Left lung (tissue), 10 donors: ENCODE results near the gene SVIL. TPM values are rescaled to one million over a fixed set of nuclear protein-coding genes. Genes with fewer than 3 reads are reported as not detected.
"Not testable (repeated sequence)": the region's sequence is repeated elsewhere in the genome, so short reads cannot be mapped to it uniquely, and the experiment has no call there.

Source experiments
- ATAC-seq: fragments of 200-7000 bp; cut with Tn5 transposase; one replicate; pipeline ENCODE4 v1.9.1; 2020; ENCODE audit warnings: moderate library complexity
- DNase-seq, 4 donors: peaks; one replicate each; pipeline ENCODE4 v3.0.0-alpha.2; 2013 to 2020
- H3K27ac ChIP-seq, 2 donors: fragments of 200-600 bp; sonication (generic) in 1 of 2; one replicate each; pipeline versions ENCODE4 v1.5.0 to v1.8.0; 2020 to 2021
- H3K27me3 ChIP-seq, 2 donors: fragments of 200-600 bp; sonication (generic) in 1 of 2; one replicate each; pipeline versions ENCODE4 v1.5.0 to v1.8.0; 2020 to 2021
- H3K36me3 ChIP-seq, 2 donors: fragments of 200-600 bp; sonication (generic) in 1 of 2; one replicate each; pipeline versions ENCODE4 v1.5.0 to v1.8.0; 2020 to 2021
- H3K4me1 ChIP-seq, 2 donors: fragments of 200-600 bp; one replicate each; pipeline ENCODE4 v1.8.0; 2021
- H3K4me3 ChIP-seq, 2 donors: fragments of 200-600 bp; sonication (generic) in 1 of 2; one replicate each; pipeline versions ENCODE4 v1.5.0 to v1.8.0; 2020 to 2021; ENCODE audit warnings: mild to moderate bottlenecking in 1 of 2
- H3K9me3 ChIP-seq, 2 donors: fragments of 200-600 bp; sonication (generic) in 1 of 2; one replicate each; pipeline versions ENCODE4 v1.5.0 to v1.8.0; 2020 to 2021
- intact Hi-C, 2 donors: fragments of 100-400 bp; cut with DNase I; formaldehyde crosslinking; loops; one replicate each; pipeline versions ENCODE4 v1.11.2 to v1.14.2; 2022
- polyA plus RNA-seq, 6 donors: library from polyadenylated mRNA; unstranded; fragments of 120-200 nt; gene quantifications; one replicate each; pipeline ENCODE4 v1.2.1, GENCODE V29; 2013; ENCODE audit not compliant: insufficient read length in 6 of 6
- total RNA-seq, 2 donors: library from RNA; stranded (reverse); fragmentation: NEBNext Ultra II Directional; extraction: Animal tissue kit (Norgen Biotek cat#: 25700); gene quantifications; one replicate each; pipeline ENCODE4 v1.2.1, GENCODE V29; 2021
- TF ChIP-seq, protein P1 (sequence below), 2 donors: fragments of 200-600 bp; sonication (generic) in 1 of 2; IDR thresholded peaks; one replicate each; pipeline versions ENCODE4 v1.5.0 to v1.8.0; 2021; ENCODE audit warnings: antibody characterized with exemption in 2 of 2
- donor health status: DM: no; HTN: yes; CAD: no.
- donor health status: DM: no; HTN: no; CAD: no.

The SVIL gene
- total and polyA plus RNA-seq, 8 donors = 49.3 to 103 (median 54.9) TPM

DNA sequence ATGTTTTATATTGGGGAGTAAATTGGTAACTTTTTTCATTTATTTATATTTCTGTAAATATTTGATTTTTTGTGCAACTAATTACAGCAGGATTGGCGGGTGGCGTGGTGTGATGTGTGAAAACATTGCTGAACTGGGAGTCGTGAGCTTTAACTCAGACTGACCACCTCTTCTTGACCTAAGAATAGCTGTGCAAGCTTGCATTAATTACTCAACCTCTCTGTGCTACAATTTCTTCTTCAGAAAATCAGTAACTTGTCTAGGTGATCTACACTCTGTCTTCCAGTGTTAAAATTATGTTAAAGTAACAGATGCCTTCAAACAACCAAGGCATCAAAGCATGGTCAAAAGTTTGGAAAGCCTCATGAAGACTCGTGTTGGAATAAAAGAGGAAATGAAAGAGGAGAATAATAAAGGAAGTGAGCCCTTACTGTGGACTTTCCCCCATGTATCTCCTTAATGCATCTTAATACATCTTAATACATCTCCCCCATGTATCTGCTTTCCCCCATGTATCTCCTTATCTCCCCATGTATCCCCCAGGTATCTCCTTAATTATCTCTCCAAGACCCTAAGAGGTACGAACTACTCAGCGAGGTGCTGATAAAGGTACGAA, 71.2 kb downstream of the SVIL start:
- Histone ChIP-seq H3K4me3 (no peak overlapping the region), H3K9me3 (no peaks in the 10 kb centered on the region), H3K36me3 (peaks cover 0 to 32% of the 10 kb centered on the region in 2 donors), H3K4me1 (peaks cover 0 to 10% of the 10 kb centered on the region in 2 donors), H3K27me3 (no peaks in the 10 kb centered on the region), H3K27ac (no peak overlapping the region)
- intact Hi-C loops = no loop called here
- DNase-seq (no peak), ATAC-seq (no peak)
- TF ChIP-seq, protein P1, sequence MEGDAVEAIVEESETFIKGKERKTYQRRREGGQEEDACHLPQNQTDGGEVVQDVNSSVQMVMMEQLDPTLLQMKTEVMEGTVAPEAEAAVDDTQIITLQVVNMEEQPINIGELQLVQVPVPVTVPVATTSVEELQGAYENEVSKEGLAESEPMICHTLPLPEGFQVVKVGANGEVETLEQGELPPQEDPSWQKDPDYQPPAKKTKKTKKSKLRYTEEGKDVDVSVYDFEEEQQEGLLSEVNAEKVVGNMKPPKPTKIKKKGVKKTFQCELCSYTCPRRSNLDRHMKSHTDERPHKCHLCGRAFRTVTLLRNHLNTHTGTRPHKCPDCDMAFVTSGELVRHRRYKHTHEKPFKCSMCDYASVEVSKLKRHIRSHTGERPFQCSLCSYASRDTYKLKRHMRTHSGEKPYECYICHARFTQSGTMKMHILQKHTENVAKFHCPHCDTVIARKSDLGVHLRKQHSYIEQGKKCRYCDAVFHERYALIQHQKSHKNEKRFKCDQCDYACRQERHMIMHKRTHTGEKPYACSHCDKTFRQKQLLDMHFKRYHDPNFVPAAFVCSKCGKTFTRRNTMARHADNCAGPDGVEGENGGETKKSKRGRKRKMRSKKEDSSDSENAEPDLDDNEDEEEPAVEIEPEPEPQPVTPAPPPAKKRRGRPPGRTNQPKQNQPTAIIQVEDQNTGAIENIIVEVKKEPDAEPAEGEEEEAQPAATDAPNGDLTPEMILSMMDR (IDR thresholded peaks at IDR 0.05) = no peak

DNA sequence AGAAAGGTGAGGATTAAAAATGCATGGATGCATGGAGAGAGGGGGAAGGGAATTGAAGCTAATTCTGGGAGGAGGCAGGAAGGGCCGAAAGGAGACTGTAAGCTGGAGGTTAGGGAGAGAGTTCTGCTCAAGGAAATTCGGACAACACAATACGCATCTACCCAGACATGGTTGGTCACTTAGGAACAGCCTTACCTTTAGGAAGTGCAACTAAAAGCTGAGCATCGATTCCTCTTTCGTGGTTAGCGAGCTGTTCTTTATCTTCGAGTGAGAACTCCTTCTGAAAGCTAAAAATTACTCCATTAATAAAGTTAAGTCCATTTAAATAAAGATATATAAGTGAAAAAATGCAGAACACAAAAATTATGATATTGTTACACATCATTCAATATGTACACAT, 71.8 kb downstream of the SVIL start:
- DNase-seq, ATAC-seq, intact Hi-C loops, H3K27me3 ChIP-seq, H3K27ac ChIP-seq, H3K9me3 ChIP-seq, H3K4me3 ChIP-seq: not testable (repeated sequence)
- H3K36me3 ChIP-seq = peaks cover 0 to 32% of the 10 kb centered on the region in 2 donors
- peaks cover 0 to 10% of the 10 kb centered on the region in 2 donors for H3K4me1 ChIP-seq

DNA sequence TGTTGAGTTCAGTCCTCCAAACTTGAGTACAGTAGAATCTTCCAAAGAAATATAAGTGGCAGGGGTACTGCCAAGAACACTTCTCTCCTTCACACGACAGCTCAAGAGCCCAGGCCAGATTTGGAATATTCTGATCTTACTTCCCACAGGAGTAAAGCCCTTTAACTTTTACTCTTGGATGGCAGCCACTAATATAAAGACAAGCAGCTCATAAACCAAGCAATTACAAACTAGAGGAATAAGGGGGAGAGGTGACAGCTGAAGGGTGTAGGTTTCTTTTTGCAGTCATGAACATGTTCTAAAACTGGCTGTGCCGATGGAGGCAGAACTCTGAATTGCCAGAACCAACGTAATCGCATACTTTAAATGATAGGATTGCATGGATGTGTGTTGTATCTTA, 74.8 kb downstream of the SVIL start:
- ATAC-seq = peak; percentile 72
- Histone ChIP-seq H3K9me3 (no peaks in the 10 kb centered on the region), H3K4me3 (no peak overlapping the region), H3K27me3 (no peaks in the 10 kb centered on the region), H3K4me1 (peaks cover 0 to 10% of the 10 kb centered on the region in 2 donors), H3K36me3 (peaks cover 0 to 26% of the 10 kb centered on the region in 2 donors), H3K27ac (peak overlapping the region in 1 of 2 donors; percentile 11)
- DNase-seq = peak in 2 of 4 donors; percentile 28 to 50
- intact Hi-C loops = no loop called here
- TF ChIP-seq, protein P1 (IDR thresholded peaks at IDR 0.05) = no peak

DNA sequence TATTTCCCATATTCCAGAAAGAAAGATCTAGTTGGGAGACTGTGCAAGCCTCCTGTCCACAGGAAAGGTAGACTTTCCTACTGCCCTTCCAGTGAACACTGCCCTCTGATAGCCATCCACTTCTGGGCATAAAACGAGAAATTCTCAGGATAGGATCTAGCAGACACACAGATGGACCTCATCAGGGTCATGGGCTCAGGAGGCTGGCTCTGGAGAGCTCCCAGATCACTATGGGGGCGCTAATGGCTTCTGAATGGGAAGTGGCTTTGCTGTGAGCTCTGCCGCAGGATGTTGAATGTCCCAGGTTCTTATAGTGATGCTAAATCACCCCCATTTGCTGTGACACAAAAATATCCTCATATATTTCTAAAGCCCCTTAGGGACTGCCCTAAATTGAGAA, 77.1 kb downstream of the SVIL start:
- Histone ChIP-seq H3K27me3 (no peaks in the 10 kb centered on the region), H3K27ac (no peak overlapping the region), H3K4me1 (peaks cover 0 to 10% of the 10 kb centered on the region in 2 donors), H3K9me3 (no peaks in the 10 kb centered on the region), H3K4me3 (no peak overlapping the region), H3K36me3 (peaks cover 0 to 42% of the 10 kb centered on the region in 2 donors)
- intact Hi-C loops = no loop called here
- DNase-seq (no peak), ATAC-seq (no peak)
- TF ChIP-seq, protein P1 (IDR thresholded peaks at IDR 0.05) = no peak

DNA sequence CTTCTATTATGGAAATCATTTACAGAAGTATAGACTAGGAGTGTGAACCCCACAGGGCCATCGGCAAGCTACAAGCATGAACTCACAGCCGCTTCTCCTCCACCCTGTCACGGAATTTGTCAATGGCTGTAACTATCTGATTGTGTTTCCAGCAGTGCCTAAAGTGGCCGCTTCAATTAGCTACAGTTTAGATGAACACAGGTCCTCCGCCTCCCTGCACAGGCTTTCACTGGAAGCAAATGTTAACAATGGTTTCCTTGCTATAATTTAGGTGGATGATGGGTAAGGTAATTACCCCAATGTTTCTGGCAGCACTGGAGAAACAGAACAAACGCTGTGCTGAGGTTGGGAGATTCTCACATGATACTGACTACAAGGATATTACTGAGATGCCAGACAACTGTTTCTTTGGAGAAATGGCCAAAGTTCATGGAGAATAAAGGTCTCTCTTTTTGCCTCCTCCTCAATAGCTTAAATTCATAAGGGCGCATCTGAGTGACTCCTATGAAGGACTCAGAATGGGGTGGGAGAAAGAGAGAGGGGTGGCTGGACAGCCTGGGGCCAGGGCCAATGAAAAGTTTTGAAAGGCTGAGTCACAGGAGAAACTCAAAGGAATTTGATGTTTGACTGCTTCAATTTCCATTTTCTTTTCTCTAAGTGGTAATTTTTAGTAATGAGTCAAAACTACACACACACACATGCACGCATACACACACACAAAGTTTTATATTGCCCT, 78.9 kb downstream of the SVIL start:
- H3K36me3 ChIP-seq = peaks cover 2 to 42% of the 10 kb centered on the region in 2 donors
- TF ChIP-seq, protein P1 (IDR thresholded peaks at IDR 0.05) = no peak
- no peaks in the 10 kb centered on the region for H3K27me3 ChIP-seq
- peaks cover 0 to 10% of the 10 kb centered on the region in 2 donors for H3K4me1 ChIP-seq
- H3K27ac ChIP-seq = no peak overlapping the region
- H3K4me3 ChIP-seq = no peak overlapping the region
- intact Hi-C loops = no loop called here
- peak; percentile 14 for ATAC-seq
- H3K9me3 ChIP-seq = no peaks in the 10 kb centered on the region
- no peak for DNase-seq
